GM13977 (cell line): ENCODE data around the gene ADAMTS13.
"Not testable (repeated sequence)": the region's sequence is repeated elsewhere in the genome, so short reads cannot be mapped to it uniquely, and the experiment has no call there.

Source experiments
- DNase-seq: peaks from one replicate; pipeline ENCODE4 v3.0.0; 2012; ENCODE audit warnings: low spot score
- CTCF ChIP-seq: IDR thresholded peaks from 2 replicates; pipeline ENCODE4 v1.5.1; 2012; ENCODE audit warnings: mild to moderate bottlenecking, control low read depth; ENCODE audit not compliant: insufficient read depth; ENCODE audit errors: extremely low read depth, missing control alignments
- in situ Hi-C: fragments of 300-500 bp; cut with MboI; formaldehyde crosslinking; loops from one replicate; pipeline ENCODE4 v1.12.0; 2022; ENCODE audit warnings: low sequenced_read_pairs, low pct_unique_long_range_greater_than_20kb, mixed read lengths, inconsistent platforms; ENCODE audit not compliant: unreplicated experiment

Gene ADAMTS13

GRCh38 chr9:133449760-133450159, 27.6 kb downstream of the ADAMTS13 start:
- TF ChIP-seq CTCF, result no peak
- in situ Hi-C loops, result no loop called here
- DNase-seq, result no peak

GRCh38 chr9:133451865-133452264, 29.7 kb downstream of the ADAMTS13 start:
- DNase-seq, in situ Hi-C loops: not testable (repeated sequence)

GRCh38 chr9:133452562-133452961, 30.4 kb downstream of the ADAMTS13 start:
- DNase-seq, result no peak
- no peak for TF ChIP-seq CTCF
- in situ Hi-C loops, result no loop called here

- DNase-seq, result no peak
- in situ Hi-C loops, result no loop called here
- no peak for TF ChIP-seq CTCF
Observed at GRCh38 chr9:133453651-133454050, 31.5 kb downstream of the ADAMTS13 start.

GRCh38 chr9:133454325-133454724, 32.2 kb downstream of the ADAMTS13 start:
- in situ Hi-C loops, result no loop called here
- TF ChIP-seq CTCF, result no peak
- DNase-seq, result no peak

GRCh38 chr9:133454943-133455673, 32.9 kb downstream of the ADAMTS13 start:
- in situ Hi-C loops, result no loop called here
- no peak for TF ChIP-seq CTCF
- no peak for DNase-seq

GRCh38 chr9:133455936-133456335, 33.8 kb downstream of the ADAMTS13 start:
- in situ Hi-C loops, result no loop called here
- DNase-seq, result no peak
- TF ChIP-seq CTCF, result no peak
